Activated T-cell treated with anti-CD3 and anti-CD28 coated beads, Interleukin-2, amount 50 U/mL, for 72 hours (primary cell): Measurements from ENCODE around the gene OR10K1. TPM values are rescaled to one million over a fixed set of nuclear protein-coding genes. Genes with fewer than 3 reads are reported as not detected.

Experiments used
- ATAC-seq, 2 donors: fragments of 150-1000 bp; cut with Tn5 transposase; replicated peaks in 1 of 2; 2 replicates each; pipeline ENCODE4 v1.10.0; 2021; ENCODE audit warnings: moderate library complexity in 2 of 2, mild to moderate bottlenecking in 1 of 2
- DNase-seq, 2 donors: peaks; one replicate each; pipeline ENCODE4 v3.0.0; 2021 to 2022; ENCODE audit warnings: mixed read lengths in 1 of 2
- H3K27ac Mint-ChIP-seq: one replicate; pipeline ENCODE4 v1.8.0; 2022; ENCODE audit warnings: mild to moderate bottlenecking, moderate library complexity, mixed read lengths
- H3K27me3 Mint-ChIP-seq: one replicate; pipeline ENCODE4 v1.8.0; 2022; ENCODE audit warnings: low read depth, mixed read lengths
- H3K36me3 Mint-ChIP-seq, 2 donors: one replicate each; pipeline ENCODE4 v1.8.0; 2022; ENCODE audit warnings: mixed read lengths in 2 of 2, mild to moderate bottlenecking in 1 of 2; ENCODE audit not compliant: insufficient read depth in 2 of 2
- H3K4me1 Mint-ChIP-seq: one replicate; pipeline ENCODE4 v1.8.0; 2022; ENCODE audit warnings: low read depth, mixed read lengths
- H3K4me3 Mint-ChIP-seq, 2 donors: one replicate each; pipeline ENCODE4 v1.8.0; 2022; ENCODE audit warnings: mild to moderate bottlenecking in 2 of 2, mixed read lengths in 2 of 2, moderate library complexity in 2 of 2
- H3K9me3 Mint-ChIP-seq, 2 donors: one replicate each; pipeline ENCODE4 v1.8.0; 2022; ENCODE audit warnings: mixed read lengths in 2 of 2
- total RNA-seq, 2 donors: library from RNA; stranded (reverse); gene quantifications; one replicate each; pipeline ENCODE4 v1.2.3, GENCODE V29; 2022

Gene OR10K1
- total RNA-seq, 2 donors from 2014 or later = not detected

DNA sequence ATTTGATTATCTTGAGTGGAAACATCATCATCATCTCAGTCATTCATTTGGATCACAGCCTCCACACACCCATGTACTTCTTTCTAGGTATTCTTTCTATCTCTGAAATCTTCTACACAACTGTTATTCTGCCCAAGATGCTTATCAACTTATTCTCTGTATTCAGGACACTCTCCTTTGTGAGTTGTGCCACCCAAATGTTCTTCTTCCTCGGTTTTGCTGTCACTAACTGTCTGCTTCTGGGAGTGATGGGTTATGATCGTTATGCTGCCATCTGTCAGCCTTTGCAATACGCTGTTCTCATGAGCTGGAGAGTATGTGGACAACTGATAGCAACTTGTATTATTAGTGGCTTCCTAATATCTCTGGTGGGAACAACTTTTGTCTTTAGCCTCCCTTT is 29.7 kb downstream of the OR10K1 start:
- ATAC-seq (no peak), DNase-seq (no peak)
- Mint-ChIP-seq H3K4me3 (no peak overlapping the region), H3K9me3 (no peaks in the 10 kb centered on the region), H3K27ac (no peak overlapping the region), H3K36me3 (no peaks in the 10 kb centered on the region), H3K27me3 (peaks cover 13% of the 10 kb centered on the region), H3K4me1 (no peaks in the 10 kb centered on the region)

DNA sequence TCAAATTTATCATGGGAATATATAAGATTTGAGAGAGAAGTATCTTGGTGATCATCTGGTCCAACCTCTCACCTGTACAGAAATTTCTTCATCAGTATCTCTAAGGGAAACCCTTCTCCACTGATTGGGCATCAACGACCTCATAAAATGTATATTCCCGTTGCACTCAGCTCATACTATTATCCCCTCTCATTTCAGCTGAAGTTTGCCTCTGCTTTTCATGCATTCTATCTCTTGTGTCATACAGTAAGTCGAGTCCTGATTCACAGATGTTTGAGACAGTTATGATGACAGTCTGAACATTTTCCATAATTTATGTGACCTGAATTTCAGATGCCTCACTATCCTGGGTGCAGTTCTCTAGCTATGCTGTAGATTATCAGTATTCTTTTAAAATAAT is 31.4 kb downstream of the OR10K1 start:
- no peak overlapping the region for H3K4me3 Mint-ChIP-seq
- ATAC-seq (no peak), DNase-seq (no peak)
- H3K36me3 Mint-ChIP-seq = no peaks in the 10 kb centered on the region
- H3K9me3 Mint-ChIP-seq = no peaks in the 10 kb centered on the region
- no peak overlapping the region for H3K27ac Mint-ChIP-seq
- no peaks in the 10 kb centered on the region for H3K4me1 Mint-ChIP-seq
- H3K27me3 Mint-ChIP-seq = peaks cover 13% of the 10 kb centered on the region

DNA sequence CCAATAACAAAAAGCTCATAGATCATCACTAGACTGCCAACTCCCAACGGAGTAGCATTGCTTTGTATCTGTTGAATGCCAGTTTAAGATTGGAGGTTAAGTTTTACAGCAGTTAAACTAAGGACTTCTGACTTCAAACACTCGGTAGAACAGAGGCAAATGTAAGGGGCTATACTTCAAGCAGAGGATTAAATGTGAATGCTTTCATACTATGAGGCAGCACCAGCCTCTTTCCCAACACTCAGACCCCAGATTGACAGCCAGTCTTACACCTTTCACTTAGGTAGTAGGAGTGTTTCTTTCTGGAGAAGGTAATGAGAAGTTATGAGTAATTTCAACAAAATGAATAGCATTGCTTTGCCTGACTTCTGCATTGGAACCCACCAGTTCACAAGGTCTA is 33.2 kb downstream of the OR10K1 start:
- ATAC-seq = no peak
- no peaks in the 10 kb centered on the region for H3K4me1 Mint-ChIP-seq

DNA sequence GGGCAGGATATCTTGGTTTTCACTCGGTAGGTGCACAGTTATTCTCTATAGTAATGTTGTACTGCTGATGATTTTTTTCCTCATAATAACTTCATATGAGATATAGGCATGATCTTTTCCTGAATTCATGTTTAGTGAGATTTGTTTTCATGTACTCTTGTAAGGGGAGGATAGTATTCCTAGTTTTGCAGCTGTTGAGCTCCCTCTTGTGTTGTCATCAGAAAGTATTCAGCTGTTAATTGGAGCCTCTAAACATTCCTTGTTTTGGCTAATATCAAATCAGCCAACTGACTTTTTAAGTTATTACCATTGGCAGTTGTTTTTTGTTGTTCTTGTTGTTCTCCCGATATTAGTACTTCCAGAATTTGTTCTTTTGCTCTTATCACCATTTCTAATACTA is 34.7 kb downstream of the OR10K1 start:
- no peaks in the 10 kb centered on the region for H3K4me1 Mint-ChIP-seq
- no peak overlapping the region for H3K4me3 Mint-ChIP-seq
- ATAC-seq (no peak), DNase-seq (no peak)
- H3K9me3 Mint-ChIP-seq = no peaks in the 10 kb centered on the region
- no peak overlapping the region for H3K27ac Mint-ChIP-seq
- H3K36me3 Mint-ChIP-seq = no peaks in the 10 kb centered on the region
- peaks cover 13% of the 10 kb centered on the region for H3K27me3 Mint-ChIP-seq

More for the DNA sequence above, 33.2 kb downstream of the OR10K1 start:
- Mint-ChIP-seq H3K27me3 (peaks cover 13% of the 10 kb centered on the region), H3K27ac (no peak overlapping the region), H3K9me3 (no peaks in the 10 kb centered on the region), H3K4me3 (no peak overlapping the region), H3K36me3 (no peaks in the 10 kb centered on the region)
- DNase-seq = no peak

DNA sequence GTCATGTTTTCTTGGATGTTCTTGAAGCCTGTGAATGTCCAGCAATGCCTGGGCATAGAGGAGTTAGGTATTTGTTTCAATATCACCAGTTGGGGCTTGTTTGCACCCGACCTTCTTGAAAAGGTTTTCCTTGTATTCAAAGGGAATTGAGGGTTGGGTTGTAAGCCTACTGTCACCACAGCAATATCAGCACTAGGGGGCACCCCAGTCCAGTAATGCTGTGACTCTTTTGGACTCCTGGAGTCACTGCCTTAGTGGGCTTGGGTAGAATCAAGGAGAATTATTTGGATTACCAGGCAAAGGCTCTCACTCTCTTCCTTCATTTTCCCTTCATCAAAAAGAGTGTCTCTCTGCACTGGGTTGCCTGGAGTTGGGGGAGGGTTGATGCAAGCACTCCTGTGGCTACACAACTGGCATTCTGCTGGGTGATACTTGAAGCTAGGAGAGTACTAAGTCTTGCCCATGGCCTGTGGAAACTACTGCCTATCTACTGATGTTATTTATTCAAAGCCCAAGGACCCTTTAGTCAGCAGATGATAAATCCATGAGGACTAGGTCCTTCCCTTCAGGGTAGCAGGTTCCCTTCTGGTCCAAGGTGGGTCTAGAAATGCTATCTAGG is 44.8 kb downstream of the OR10K1 start:
- Mint-ChIP-seq H3K9me3 (no peaks in the 10 kb centered on the region), H3K4me3 (no peak overlapping the region), H3K36me3 (peaks cover 2 to 4% of the 10 kb centered on the region in 2 donors), H3K27ac (no peak overlapping the region), H3K27me3 (peaks cover 13% of the 10 kb centered on the region), H3K4me1 (no peaks in the 10 kb centered on the region)
- DNase-seq = peak; percentile 43 to 47
- ATAC-seq = peak; percentile 43 to 59

DNA sequence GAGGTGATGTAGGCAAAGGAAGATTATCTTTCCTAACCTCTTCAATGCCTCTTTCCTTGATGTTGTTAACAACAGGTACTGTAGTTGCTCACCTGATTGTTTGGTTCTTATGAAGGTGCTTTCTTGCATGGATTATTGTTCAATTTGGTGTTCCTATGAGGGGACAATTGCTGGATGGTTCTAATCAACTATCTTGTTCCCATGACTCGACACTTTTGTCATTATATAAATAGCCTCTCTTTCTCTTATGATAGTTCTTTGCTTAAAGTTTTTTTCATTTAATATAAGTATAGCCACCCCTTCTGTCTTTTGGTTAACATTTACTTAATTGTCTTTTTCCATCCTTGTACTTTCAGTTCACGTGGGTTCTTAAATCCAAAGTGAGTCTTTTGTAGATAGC is 45.9 kb downstream of the OR10K1 start:
- Mint-ChIP-seq H3K27me3 (peaks cover 13% of the 10 kb centered on the region), H3K27ac (no peak overlapping the region), H3K4me1 (no peaks in the 10 kb centered on the region), H3K4me3 (no peak overlapping the region), H3K36me3 (peaks cover 2 to 3% of the 10 kb centered on the region in 2 donors), H3K9me3 (no peaks in the 10 kb centered on the region)
- no peak for ATAC-seq
- no peak for DNase-seq

DNA sequence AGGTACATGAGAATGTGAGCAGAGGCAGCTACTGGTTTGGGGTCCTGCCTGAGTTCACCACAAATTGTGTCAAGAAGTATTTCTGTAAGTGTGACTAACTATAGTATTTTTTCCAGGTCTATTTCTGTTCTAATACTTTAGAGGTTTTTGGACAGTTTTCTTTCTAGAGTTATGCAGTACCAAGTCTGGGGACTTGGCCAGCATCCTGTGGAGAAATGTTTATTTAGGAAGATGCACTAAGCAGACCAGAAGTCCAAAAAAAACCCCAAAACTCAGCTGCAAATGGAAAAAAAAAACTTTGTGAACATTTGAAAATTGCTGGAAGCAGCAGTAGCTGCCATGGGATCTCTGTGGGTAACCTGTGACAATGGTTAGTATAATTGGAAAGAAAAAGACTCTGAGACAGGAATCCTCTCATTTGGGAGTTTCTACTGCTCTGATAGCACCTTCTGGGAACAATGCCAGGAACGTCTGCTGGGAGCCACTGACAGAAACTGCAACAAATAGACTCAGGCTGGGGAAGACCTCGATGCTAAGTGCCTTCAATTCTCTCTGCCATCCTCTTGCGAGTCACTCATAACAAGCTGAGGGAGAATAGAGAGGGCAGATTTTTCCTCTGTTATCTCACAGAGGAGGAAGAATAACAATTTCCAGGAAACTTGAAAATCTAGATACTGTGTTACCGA is 48.0 kb downstream of the OR10K1 start:
- H3K4me3 Mint-ChIP-seq = no peak overlapping the region
- peaks cover 0 to 2% of the 10 kb centered on the region in 2 donors for H3K36me3 Mint-ChIP-seq
- peaks cover 13% of the 10 kb centered on the region for H3K27me3 Mint-ChIP-seq

DNA sequence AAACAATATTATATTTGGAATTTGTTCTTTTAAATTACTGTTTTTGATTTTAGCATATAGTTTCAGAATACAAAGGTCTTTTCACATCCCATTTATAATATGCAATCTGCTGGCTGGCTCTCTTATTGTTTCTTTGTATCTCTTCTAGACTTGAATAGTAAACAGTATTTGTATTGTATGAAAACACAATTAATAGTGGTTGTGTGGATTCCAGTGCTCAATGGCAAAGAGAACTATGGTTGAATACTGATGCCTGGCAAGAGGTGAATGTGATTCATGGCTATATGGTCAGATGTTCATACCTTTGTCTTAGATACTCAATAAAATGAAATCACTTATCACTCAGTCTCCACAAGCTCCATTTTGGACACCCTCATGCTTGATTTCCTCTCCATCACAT is 55.3 kb downstream of the OR10K1 start:
- no peak overlapping the region for H3K4me3 Mint-ChIP-seq
- no peak for DNase-seq
- no peak overlapping the region for H3K27ac Mint-ChIP-seq
- peaks cover 6% of the 10 kb centered on the region for H3K27me3 Mint-ChIP-seq
- no peaks in the 10 kb centered on the region for H3K9me3 Mint-ChIP-seq
- no peaks in the 10 kb centered on the region for H3K4me1 Mint-ChIP-seq
- ATAC-seq = no peak
- H3K36me3 Mint-ChIP-seq = no peaks in the 10 kb centered on the region

More for the DNA sequence above, 48.0 kb downstream of the OR10K1 start:
- H3K9me3 Mint-ChIP-seq = no peaks in the 10 kb centered on the region
- DNase-seq (no peak), ATAC-seq (no peak)
- H3K4me1 Mint-ChIP-seq = no peaks in the 10 kb centered on the region
- no peak overlapping the region for H3K27ac Mint-ChIP-seq

Other genes with a start within 250 kb of the OR10K1 start
- gene CD1A, start 207.4 kb upstream of the OR10K1 start, total RNA-seq = not detected
- gene CD1C, start 171.9 kb upstream of the OR10K1 start, total RNA-seq = under 1 TPM in 1 of 2 donors, not detected in 1; 0.16 TPM
- not detected for gene CD1B, start 130.3 kb upstream of the OR10K1 start, total RNA-seq
- not detected for gene CD1E, start 107.9 kb upstream of the OR10K1 start, total RNA-seq
- gene OR10T2, start 62.4 kb upstream of the OR10K1 start, total RNA-seq = not detected
- gene OR10K2, start 35.6 kb upstream of the OR10K1 start, total RNA-seq = not detected
- gene OR10R2, start 10.4 kb downstream of the OR10K1 start, total RNA-seq = not detected
- not detected for gene OR6Y1, start 92.6 kb downstream of the OR10K1 start, total RNA-seq
- not detected for gene OR6P1, start 108.7 kb downstream of the OR10K1 start, total RNA-seq
- gene OR10X1, start 118.1 kb downstream of the OR10K1 start, total RNA-seq = not detected
- gene OR10Z1, start 143.4 kb downstream of the OR10K1 start, total RNA-seq = not detected
- not detected for gene SPTA1, start 224.9 kb downstream of the OR10K1 start, total RNA-seq
- gene OR6K2, start 238.8 kb downstream of the OR10K1 start, total RNA-seq = not detected